Stimulated activated CD4-positive, alpha-beta T cell treated with anti-CD3 and anti-CD28 coated beads, Interleukin-12 subunit alpha, Interleukin-12 subunit beta, amount 100 ng/mL, for 48 hours (primary cell): Measurements from ENCODE around the gene SDS.

ENCODE experiments used
- DNase-seq, 3 donors: peaks; one replicate each; pipeline ENCODE4 v3.0.0-alpha.2; 2020; ENCODE audit warnings: low read depth in 2 of 3, low spot score in 1 of 3

The SDS gene

GRCh38 chr12:113427882-113428281 lies 24.2 kb upstream of the SDS start:
- DNase-seq, result no peak

DNA sequence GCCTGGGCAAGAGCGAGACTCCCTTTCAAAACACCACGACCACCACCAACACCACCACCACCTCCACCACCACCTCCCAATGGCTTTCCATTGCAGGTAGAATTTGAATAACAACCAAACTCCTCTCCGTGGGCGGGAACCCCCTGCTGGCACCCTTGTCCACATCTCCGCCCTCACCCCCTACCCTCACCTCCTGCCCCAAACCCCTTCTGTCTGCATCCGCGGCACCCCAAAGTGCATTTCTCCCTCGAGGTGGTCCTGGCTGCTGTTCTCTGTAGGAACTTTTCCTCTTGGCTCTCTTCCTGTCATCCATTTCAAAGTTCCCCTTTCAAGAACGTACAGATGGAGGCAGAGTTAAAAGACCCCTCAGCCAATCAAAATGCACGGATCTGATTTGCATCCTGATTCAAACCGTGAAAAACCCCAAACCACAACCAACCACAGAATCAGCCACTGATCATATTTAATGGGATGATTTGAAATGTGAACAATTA lies 22.3 kb upstream of the SDS start:
- no peak for DNase-seq

GRCh38 chr12:113424915-113425823 lies 21.5 kb upstream of the SDS start:
- peak; percentile 30 to 62 (median 34) for DNase-seq

DNA sequence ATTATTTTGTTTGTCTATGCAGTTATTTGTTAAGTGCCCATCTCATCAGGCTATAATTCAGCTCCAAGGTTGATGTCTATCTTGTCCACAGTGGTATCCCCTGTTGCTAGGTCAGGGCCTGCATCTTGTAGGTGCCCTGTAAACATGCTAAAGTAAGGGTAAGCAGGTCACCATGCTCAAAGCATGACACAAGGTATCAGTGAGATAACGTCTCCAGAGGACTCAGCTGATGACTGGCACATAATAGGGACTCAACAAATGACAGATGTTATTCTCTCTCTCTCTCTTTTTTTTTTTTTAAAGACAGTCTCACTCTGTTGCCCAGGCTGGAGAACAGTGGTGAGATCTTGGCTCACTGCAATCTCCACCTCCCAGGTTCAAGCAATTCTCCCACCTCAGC lies 20.8 kb upstream of the SDS start:
- DNase-seq, result no peak

- no peak for DNase-seq
Measured at GRCh38 chr12:113422886-113423669, 19.4 kb upstream of the SDS start.

- DNase-seq, result peak; percentile 7 to 19 (median 9)
Measured at GRCh38 chr12:113422030-113422885, 18.6 kb upstream of the SDS start, which contains the start of gene SDSL. SDSL (plus strand) TSS chr12:113422380; CDS start chr12:113427983, 5,603 bp downstream.

- no peak for DNase-seq
Measured at GRCh38 chr12:113420996-113421595, 17.4 kb upstream of the SDS start.

GRCh38 chr12:113418213-113418879 lies 14.7 kb upstream of the SDS start:
- no peak for DNase-seq

GRCh38 chr12:113416091-113416754 lies 12.5 kb upstream of the SDS start:
- DNase-seq, result no peak

DNA sequence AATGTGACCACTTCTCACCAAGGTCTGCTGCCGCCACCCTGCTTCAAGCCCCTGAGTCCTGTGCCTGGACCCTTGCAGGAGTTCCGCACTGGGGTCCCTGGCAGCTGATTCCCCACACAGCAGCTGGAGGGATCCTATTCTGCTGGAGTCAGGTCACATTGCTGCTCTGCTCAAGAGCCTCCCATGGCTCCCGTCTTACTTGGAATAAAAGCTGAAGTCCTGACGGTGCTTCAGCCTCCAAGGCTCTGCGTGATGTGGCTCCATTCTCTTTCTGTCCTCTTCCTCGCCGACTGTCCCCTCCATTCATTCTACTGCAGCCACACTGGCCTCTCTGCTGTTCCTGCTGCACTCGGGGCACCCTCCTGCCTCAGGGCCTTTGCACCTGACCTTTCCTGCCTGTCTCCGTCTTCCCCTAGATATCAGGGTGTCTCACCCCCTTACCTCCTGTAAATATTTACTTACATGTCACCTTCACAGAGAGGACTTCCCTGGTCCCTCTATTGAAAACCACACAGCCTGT lies 10.9 kb upstream of the SDS start:
- DNase-seq, result no peak

GRCh38 chr12:113413488-113413939 lies 9.8 kb upstream of the SDS start:
- DNase-seq, result no peak

- no peak for DNase-seq
Measured at GRCh38 chr12:113409462-113410124, 5.9 kb upstream of the SDS start.

DNA sequence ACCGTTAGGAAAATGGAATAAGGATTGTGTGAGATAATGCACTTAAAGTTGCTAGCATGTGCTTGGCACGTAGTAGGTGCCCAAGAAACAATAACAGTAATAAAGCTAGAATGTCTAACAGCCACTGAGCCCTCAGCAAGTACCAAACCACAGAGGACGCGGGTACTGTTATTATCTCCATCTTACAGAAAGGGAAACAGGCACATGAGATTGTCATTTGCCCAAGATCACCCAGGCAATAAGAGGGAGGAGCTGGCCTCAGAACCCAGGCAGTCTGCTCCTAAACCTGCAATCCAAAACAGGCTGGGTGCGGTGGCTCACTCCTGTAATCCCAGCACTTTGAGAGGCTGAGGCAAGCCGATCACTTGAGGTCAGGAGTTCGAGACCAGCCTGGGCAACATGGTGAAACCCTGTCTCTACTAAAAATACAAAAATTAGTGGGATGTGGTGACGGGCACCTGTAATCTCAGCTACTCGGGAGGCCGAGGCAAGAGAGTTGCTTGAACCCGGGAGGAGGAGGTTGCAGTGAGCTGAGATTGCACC lies 5.1 kb upstream of the SDS start:
- DNase-seq, result no peak

GRCh38 chr12:113407931-113408600 lies 4.4 kb upstream of the SDS start:
- no peak for DNase-seq

DNA sequence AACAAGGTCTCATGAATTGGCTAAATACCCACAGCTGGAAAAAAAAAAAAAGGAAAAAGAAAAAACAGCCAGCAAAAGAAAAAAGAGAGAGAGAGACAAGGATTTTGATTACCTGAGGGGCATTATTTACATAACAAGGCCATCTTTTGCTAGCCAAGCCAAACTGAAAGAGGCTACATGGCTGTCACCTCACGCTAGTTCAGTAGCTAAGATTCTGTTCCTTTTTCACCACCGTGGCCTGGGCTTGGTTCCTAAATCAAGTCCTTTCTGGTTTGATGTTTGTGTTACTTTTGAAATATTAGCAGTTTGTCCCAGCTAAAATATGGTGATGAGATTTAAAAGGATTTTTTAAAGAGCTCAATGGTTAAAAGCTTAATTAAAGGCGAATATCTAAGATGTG lies 2.0 kb upstream of the SDS start:
- no peak for DNase-seq

DNA sequence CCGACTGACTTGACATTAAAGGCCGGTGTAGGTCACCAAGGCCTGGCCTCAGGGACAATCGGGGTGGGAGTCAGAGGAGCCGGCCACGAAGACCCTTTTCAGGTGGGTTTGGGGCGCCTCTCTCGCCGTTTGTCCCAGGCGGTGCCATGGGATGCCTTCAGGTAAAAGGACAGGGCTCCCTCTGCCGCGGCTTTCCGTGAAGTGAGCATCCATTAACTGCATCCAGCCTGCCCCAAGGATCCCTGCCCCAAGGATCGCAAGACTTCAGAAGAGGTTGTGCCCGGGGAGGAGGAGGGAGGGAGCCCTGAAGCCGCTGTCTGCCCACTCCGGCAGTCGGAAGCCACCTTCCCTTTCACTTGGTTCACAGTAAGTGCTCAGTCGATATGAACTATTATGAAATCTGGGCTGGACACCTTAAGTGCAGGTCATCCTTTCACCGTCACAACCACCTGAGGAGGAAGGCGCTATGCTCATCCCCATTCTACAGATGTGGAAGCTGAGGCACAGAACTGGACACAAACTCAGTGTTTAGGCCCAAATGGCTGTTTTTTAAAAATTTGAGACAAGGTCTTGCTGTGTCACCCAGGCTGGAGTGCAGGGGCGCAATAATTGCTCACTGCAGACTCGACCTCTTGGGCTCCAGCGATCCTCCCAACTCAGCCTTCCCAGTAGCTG lies 964 bp downstream of the SDS start:
- no peak for DNase-seq
